CD4-positive, alpha-beta T cell (primary cell): ENCODE data around the gene GLCCI1. TPM values are rescaled to one million over a fixed set of nuclear protein-coding genes. Genes with fewer than 3 reads are reported as not detected.

Experiments
- ATAC-seq: fragments of 200-7000 bp; cut with Tn5 transposase; one replicate; pipeline ENCODE4 v1.10.0; 2022; ENCODE audit warnings: mild to moderate bottlenecking; ENCODE audit not compliant: poor library complexity
- CTCF ChIA-PET: fragments of 350-600 bp; sonication (Branson Sonifier 250); formaldehyde crosslinking; loops from one replicate; lab custom pipeline; 2021; ENCODE audit warnings: antibody characterized with exemption, inconsistent platforms; lab: Charles Lee
- POLR2A ChIA-PET: fragments of 350-600 bp; sonication (Branson Sonifier 250); formaldehyde crosslinking; loops from one replicate; lab custom pipeline; 2021; ENCODE audit warnings: antibody characterized with exemption, inconsistent platforms; lab: Charles Lee
- DNase-seq, 14 experiments: peaks; one replicate each; pipeline ENCODE4 v3.0.0-alpha.2; 2013 to 2020; ENCODE audit warnings: mixed read lengths in 2 of 14
- H3K27ac ChIP-seq, 2 donors: one replicate each; pipeline versions ENCODE4 v1.5.1 to v1.7.0; 2013; ENCODE audit warnings: low read length in 2 of 2, low read depth in 1 of 2, mild to moderate bottlenecking in 1 of 2
- H3K27me3 ChIP-seq, 2 experiments: 1 replicate in 1 of 2; 2 replicates in 1 of 2; pipeline versions ENCODE4 v1.6.1 to v1.7.0; 2013; ENCODE audit warnings: low read length in 2 of 2, control low read depth in 1 of 2, mild to moderate bottlenecking in 1 of 2, moderate library complexity in 1 of 2; ENCODE audit not compliant: insufficient read depth in 2 of 2, control insufficient read depth in 1 of 2
- H3K36me3 ChIP-seq: one replicate; pipeline ENCODE4 v1.6.1; 2013; ENCODE audit warnings: low read length, control low read depth; ENCODE audit not compliant: insufficient read depth
- H3K4me1 ChIP-seq: one replicate; pipeline ENCODE4 v1.6.1; 2013; ENCODE audit warnings: low read length, control low read depth; ENCODE audit not compliant: insufficient read depth
- H3K4me3 ChIP-seq: one replicate; pipeline ENCODE4 v1.5.1; 2013; ENCODE audit warnings: mild to moderate bottlenecking, low read length, moderate library complexity
- H3K9me3 ChIP-seq, 2 experiments: 1 replicate in 1 of 2; 2 replicates in 1 of 2; pipeline versions ENCODE4 v1.6.1 to v1.7.0; 2013; ENCODE audit warnings: low read length in 2 of 2, mild to moderate bottlenecking in 2 of 2, control low read depth in 1 of 2, moderate library complexity in 1 of 2; ENCODE audit not compliant: control insufficient read depth in 1 of 2, insufficient read depth in 1 of 2
- H3K27ac Mint-ChIP-seq: one replicate; pipeline ENCODE4 v1.8.0; 2020; ENCODE audit warnings: mixed read lengths
- H3K27me3 Mint-ChIP-seq: one replicate; pipeline ENCODE4 v1.8.0; 2021; ENCODE audit warnings: mixed read lengths
- H3K36me3 Mint-ChIP-seq: one replicate; pipeline ENCODE4 v1.8.0; 2021; ENCODE audit warnings: low read depth, mixed read lengths
- H3K4me1 Mint-ChIP-seq: one replicate; pipeline ENCODE4 v1.8.0; 2021; ENCODE audit warnings: low read depth, mixed read lengths
- H3K4me3 Mint-ChIP-seq: one replicate; pipeline ENCODE4 v1.8.0; 2020; ENCODE audit warnings: mild to moderate bottlenecking, mixed read lengths
- H3K9me3 Mint-ChIP-seq: one replicate; pipeline ENCODE4 v1.8.0; 2020; ENCODE audit warnings: mixed read lengths
- intact Hi-C, 2 experiments: fragments of 100-400 bp; cut with DNase I in 1 of 2; cut with micrococcal nuclease in 1 of 2; formaldehyde crosslinking; loops; one replicate each; pipeline versions ENCODE4 v1.15.1 to v1.9.0; 2023 to 2025; cut with DNase I, micrococcal nuclease
- total RNA-seq, 174 experiments: library from RNA in 2 of 174; stranded (reverse) in 2 of 174; gene quantifications; one replicate each; pipeline ENCODE4 v1.2.3 and lab custom pipeline; 2021 to 2026
- TF ChIP-seq, protein P1 (sequence below): fragments of 200-600 bp; IDR thresholded peaks from one replicate; pipeline ENCODE4 v1.8.0; 2022; ENCODE audit warnings: antibody characterized with exemption, mild to moderate bottlenecking

Gene GLCCI1
- total RNA-seq, 2 experiments from 2014 or later = 22.2 to 22.3 TPM

DNA sequence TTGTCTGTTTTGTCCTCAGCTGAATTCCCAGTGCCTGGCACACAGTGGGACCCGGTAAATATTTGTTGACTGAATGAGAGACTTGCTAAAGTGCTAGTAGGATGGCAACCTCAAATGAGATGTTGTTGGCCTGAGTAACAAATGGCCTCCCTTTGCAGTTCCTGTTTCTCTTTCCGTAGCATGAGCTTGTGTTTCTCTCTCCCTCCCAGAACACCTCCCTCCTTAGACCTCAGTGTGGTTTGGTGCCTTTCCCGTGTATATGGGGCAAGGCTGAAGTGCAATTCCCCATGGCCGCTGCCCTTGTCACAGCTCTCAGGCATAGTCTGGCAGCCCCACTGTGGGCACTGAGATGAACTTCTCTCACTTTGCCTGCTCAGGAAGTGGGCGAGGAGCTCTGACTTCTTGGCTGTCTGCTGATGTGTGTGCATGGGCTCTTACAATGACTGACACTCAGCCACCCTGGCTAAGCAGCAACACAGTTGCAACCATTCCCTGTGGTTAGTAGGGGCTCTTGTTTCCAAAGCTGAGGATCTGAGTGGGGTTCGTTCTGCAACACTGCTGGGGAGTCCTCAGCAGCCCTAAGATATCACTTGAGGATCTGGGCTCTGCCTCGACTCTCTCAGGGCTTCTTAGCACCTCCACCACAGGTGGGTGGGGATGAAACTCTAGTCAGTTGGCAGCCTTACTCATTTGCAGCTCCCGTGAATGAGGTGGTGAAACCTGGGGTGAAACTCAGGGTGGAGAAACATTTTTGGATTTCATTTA, 157.3 kb downstream of the GLCCI1 start:
- Mint-ChIP-seq H3K27me3 (no peaks in the 10 kb centered on the region), H3K9me3 (no peaks in the 10 kb centered on the region), H3K36me3 (no peaks in the 10 kb centered on the region), H3K27ac (peak overlapping the region; percentile 96), H3K4me1 (peaks cover 82% of the 10 kb centered on the region), H3K4me3 (peak overlapping the region; percentile 56)
- CTCF ChIA-PET = interaction anchor here (0.8 to 3.2 kb wide), 8 partner anchors 9 to 458 kb away, joined by 3 to 14 read pairs (median 3); no protein-coding TSS in a partner anchor
- DNase-seq (peak; percentile 60 to 93 (median 76)), ATAC-seq (peak; percentile 94)
- no peaks in the 10 kb centered on the region for H3K27me3 ChIP-seq
- intact Hi-C loops = loop anchor here in 1 of 2 experiments (1.0 to 10.0 kb wide), 7 partner anchors 8 to 944 kb away; partner anchors contain the start of genes C1GALT1 and UMAD1
- H3K9me3 ChIP-seq = no peaks in the 10 kb centered on the region
- H3K4me3 ChIP-seq = no peak overlapping the region
- H3K4me1 ChIP-seq = peaks cover 83% of the 10 kb centered on the region
- peak overlapping the region; percentile 74 to 83 for H3K27ac ChIP-seq
- H3K36me3 ChIP-seq = no peaks in the 10 kb centered on the region
- POLR2A ChIA-PET = interaction anchor here (0.6 to 2.7 kb wide), 33 partner anchors 9 to 955 kb away, joined by 3 to 36 read pairs (median 4); partner anchors contain the start of genes GLCCI1 and UMAD1
- TF ChIP-seq, protein P1, sequence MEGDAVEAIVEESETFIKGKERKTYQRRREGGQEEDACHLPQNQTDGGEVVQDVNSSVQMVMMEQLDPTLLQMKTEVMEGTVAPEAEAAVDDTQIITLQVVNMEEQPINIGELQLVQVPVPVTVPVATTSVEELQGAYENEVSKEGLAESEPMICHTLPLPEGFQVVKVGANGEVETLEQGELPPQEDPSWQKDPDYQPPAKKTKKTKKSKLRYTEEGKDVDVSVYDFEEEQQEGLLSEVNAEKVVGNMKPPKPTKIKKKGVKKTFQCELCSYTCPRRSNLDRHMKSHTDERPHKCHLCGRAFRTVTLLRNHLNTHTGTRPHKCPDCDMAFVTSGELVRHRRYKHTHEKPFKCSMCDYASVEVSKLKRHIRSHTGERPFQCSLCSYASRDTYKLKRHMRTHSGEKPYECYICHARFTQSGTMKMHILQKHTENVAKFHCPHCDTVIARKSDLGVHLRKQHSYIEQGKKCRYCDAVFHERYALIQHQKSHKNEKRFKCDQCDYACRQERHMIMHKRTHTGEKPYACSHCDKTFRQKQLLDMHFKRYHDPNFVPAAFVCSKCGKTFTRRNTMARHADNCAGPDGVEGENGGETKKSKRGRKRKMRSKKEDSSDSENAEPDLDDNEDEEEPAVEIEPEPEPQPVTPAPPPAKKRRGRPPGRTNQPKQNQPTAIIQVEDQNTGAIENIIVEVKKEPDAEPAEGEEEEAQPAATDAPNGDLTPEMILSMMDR = no peak

DNA sequence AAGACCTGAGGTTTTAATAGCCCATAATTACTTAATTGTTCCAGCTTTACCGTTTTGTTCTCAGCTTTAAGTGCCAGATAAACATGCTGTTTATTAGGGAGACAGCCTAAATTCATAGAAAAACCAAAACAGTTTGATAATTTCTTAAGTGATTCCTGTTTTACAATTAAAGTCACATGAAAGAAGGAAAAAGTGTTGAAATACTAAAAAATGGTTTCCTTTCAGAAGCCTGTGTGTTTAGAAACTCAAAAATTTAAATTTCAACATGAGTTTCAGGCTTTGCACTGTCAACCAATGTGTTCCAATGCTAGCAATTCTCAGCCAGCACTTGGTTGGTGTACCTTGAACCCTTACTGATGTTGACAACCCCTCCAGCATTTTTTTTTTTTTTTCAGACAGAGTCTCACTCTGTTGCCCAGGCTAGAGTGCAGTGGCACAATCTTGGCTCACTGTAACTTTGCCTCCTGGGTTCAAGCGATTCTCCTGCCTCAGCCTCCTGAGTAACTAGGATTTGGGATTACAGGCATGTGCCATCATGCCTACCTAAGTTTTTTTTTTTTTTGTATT, 158.1 kb downstream of the GLCCI1 start:
- CTCF ChIA-PET = interaction anchor here (0.8 to 3.2 kb wide), 4 partner anchors 8 to 459 kb away, joined by 3 to 14 read pairs (median 4); no protein-coding TSS in a partner anchor
- no peak for DNase-seq
- H3K9me3 ChIP-seq = no peaks in the 10 kb centered on the region
- no peak overlapping the region for H3K4me3 ChIP-seq
- TF ChIP-seq, protein P1 = no peak
- ATAC-seq = no peak
- Mint-ChIP-seq H3K4me1 (peaks cover 83% of the 10 kb centered on the region), H3K27ac (peak overlapping the region; percentile 96), H3K36me3 (no peaks in the 10 kb centered on the region), H3K4me3 (peak overlapping the region; percentile 22), H3K9me3 (no peaks in the 10 kb centered on the region), H3K27me3 (no peaks in the 10 kb centered on the region)
- peaks cover 87% of the 10 kb centered on the region for H3K4me1 ChIP-seq
- peak overlapping the region; percentile 26 to 74 for H3K27ac ChIP-seq
- intact Hi-C loops = loop anchor here in 1 of 2 experiments (1.0 to 10.0 kb wide), 6 partner anchors 8 to 944 kb away; partner anchors contain the start of gene C1GALT1
- POLR2A ChIA-PET = interaction anchor here (0.7 to 2.7 kb wide), 16 partner anchors 8 to 956 kb away, joined by 3 to 36 read pairs (median 6); partner anchors contain the start of genes GLCCI1 and UMAD1
- no peaks in the 10 kb centered on the region for H3K36me3 ChIP-seq
- H3K27me3 ChIP-seq = no peaks in the 10 kb centered on the region

GRCh38 chr7:8128449-8129317, 160.1 kb downstream of the GLCCI1 start:
- Histone ChIP-seq H3K9me3 (no peaks in the 10 kb centered on the region), H3K4me3 (no peak overlapping the region), H3K27ac (peak overlapping the region; percentile 19 to 55), H3K27me3 (no peaks in the 10 kb centered on the region), H3K36me3 (no peaks in the 10 kb centered on the region), H3K4me1 (peaks cover 94% of the 10 kb centered on the region)
- TF ChIP-seq, protein P1 = no peak
- H3K9me3 Mint-ChIP-seq = no peaks in the 10 kb centered on the region
- intact Hi-C loops = loop anchor here in 1 of 2 experiments (5.0 to 10.0 kb wide), 2 partner anchors 84 to 946 kb away; partner anchors contain the start of gene C1GALT1
- H3K4me3 Mint-ChIP-seq = peak overlapping the region; percentile 17
- DNase-seq (peak in 2 of 14 experiments; percentile 54 to 55), ATAC-seq (no peak)
- ChIA-PET CTCF (no interaction called here), POLR2A (interaction anchor here (0.8 kb wide), 1 partner anchor 15 kb away, joined by 3 read pairs; no protein-coding TSS in a partner anchor)
- no peaks in the 10 kb centered on the region for H3K27me3 Mint-ChIP-seq
- peak overlapping the region; percentile 96 for H3K27ac Mint-ChIP-seq
- no peaks in the 10 kb centered on the region for H3K36me3 Mint-ChIP-seq
- H3K4me1 Mint-ChIP-seq = peaks cover 87% of the 10 kb centered on the region
